ENCODE data around the gene RNF144A. TPM values are rescaled to one million over a fixed set of nuclear protein-coding genes. Genes with fewer than 3 reads are reported as not detected.

Gene RNF144A
- total and polyA plus RNA-seq, 10 of the 15 experiments (the other 5 are each of a cell fraction or from before 2014, with no cell fraction given) = 0.02 to 12.1 (median 0.48) TPM; not detected in 1

DNA sequence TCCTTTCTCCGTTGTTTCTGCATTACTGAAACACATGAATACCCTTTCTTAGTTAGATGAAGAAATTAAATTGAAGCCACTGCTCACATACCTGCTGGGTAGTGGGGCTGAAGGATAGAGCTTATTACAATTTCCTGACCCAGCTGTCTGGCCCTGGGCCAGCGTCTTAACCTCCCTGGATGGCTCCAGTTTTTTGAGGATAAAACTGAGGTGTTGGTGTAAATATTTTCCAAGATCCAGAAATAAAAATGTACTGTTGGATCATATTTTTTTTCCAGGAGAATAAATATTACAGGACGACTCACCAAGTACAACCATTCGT, 3.5 kb downstream of the RNF144A start:
- Histone ChIP-seq H3K4me2 (ENCODE audit: control insufficient read depth, insufficient read depth) (no peak overlapping the region), H3K36me3 (ENCODE audit: control insufficient read depth in 2 of 2, insufficient read depth in 2 of 2, low read length in 1 of 2) (no peaks in the 10 kb centered on the region), H4K20me1 (ENCODE audit: control insufficient read depth, insufficient read depth) (no peaks in the 10 kb centered on the region), H3K4me1 (ENCODE audit: control insufficient read depth, insufficient read depth, low read length) (0 out of 2 replicates have a peak, but pooled peaks cover 5% of the 10 kb centered on the region), H2AFZ (ENCODE audit: control insufficient read depth, low read depth, low read length) (no peak overlapping the region), H3K4me3 (no peak overlapping the region), H3K27me3 (replicated peaks in 1 of 2; ENCODE audit: control insufficient read depth in 2 of 2, insufficient read depth in 2 of 2, low read length in 1 of 2) (no peaks in the 10 kb centered on the region), H3K9ac (ENCODE audit: control insufficient read depth, insufficient read depth, low read length) (no peak overlapping the region), H3K27ac (ENCODE audit: control insufficient read depth, insufficient read depth) (no peak overlapping the region), H3K9me3 (replicated peaks; ENCODE audit: control insufficient read depth, insufficient read depth, low read length) (no peaks in the 10 kb centered on the region), H3K79me2 (ENCODE audit: control insufficient read depth, insufficient read depth, low read length) (no peaks in the 10 kb centered on the region)
- DNase-seq (ENCODE audit: low read depth, low spot score) (no peak), ATAC-seq (no peak), FAIRE-seq (no peak)
- ChIA-PET RAD21 (ENCODE audit: unreplicated experiment) (interaction anchor here (1.1 to 3.9 kb wide), 3 partner anchors 23 to 102 kb away, joined by 3 to 19 read pairs (median 15); no protein-coding TSS in a partner anchor), SMC1A (ENCODE audit: uncharacterized antibody, unreplicated experiment) (interaction anchor here (0.9 to 3.3 kb wide), 12 partner anchors 9 to 127 kb away, joined by 3 to 26 read pairs (median 4); no protein-coding TSS in a partner anchor), POLR2A (interaction anchor here (1.0 to 1.1 kb wide), 2 partner anchors 10 to 12 kb away, joined by 4 read pairs; no protein-coding TSS in a partner anchor), CTCF (interaction anchor here (1.4 to 4.3 kb wide), 8 partner anchors 8 to 123 kb away, joined by 6 to 52 read pairs (median 12); no protein-coding TSS in a partner anchor)
- intact Hi-C loops (cut with micrococcal nuclease; ENCODE audit: unreplicated experiment) (no loop called here), in situ Hi-C loops (cut with MboI) (no loop called here)
- WGBS (ENCODE audit: insufficient coverage, insufficient replicate concordance, low lambda C conversion rate, missing lambda C conversion rate) = 67% methylated on average over 4 of the region's 4 CpGs
- BruUV-seq (replicated peaks) = no TSS peak
- no peak for TF ChIP-seq MTA3 (IDR thresholded peaks at IDR 0.05; ENCODE audit: borderline replicate concordance, low read length)
- no peak for TF ChIP-seq STAT1 (conservative IDR thresholded peaks at IDR 0.05)
- TF ChIP-seq, protein P1, sequence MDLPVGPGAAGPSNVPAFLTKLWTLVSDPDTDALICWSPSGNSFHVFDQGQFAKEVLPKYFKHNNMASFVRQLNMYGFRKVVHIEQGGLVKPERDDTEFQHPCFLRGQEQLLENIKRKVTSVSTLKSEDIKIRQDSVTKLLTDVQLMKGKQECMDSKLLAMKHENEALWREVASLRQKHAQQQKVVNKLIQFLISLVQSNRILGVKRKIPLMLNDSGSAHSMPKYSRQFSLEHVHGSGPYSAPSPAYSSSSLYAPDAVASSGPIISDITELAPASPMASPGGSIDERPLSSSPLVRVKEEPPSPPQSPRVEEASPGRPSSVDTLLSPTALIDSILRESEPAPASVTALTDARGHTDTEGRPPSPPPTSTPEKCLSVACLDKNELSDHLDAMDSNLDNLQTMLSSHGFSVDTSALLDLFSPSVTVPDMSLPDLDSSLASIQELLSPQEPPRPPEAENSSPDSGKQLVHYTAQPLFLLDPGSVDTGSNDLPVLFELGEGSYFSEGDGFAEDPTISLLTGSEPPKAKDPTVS (IDR thresholded peaks at IDR 0.05; ENCODE audit: low read depth, low read length) = no peak
- TF ChIP-seq JUND (IDR thresholded peaks at IDR 0.05; ENCODE audit: low read depth, low read length) = no peak
- TF ChIP-seq, protein P2, sequence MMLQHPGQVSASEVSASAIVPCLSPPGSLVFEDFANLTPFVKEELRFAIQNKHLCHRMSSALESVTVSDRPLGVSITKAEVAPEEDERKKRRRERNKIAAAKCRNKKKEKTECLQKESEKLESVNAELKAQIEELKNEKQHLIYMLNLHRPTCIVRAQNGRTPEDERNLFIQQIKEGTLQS (IDR thresholded peaks at IDR 0.05; ENCODE audit: borderline replicate concordance, extremely low read depth, low read depth, low read length) = no peak
- TF ChIP-seq SIN3A (IDR thresholded peaks at IDR 0.05; ENCODE audit: low read depth, low read length) = no peak
- TF ChIP-seq, protein P3, sequence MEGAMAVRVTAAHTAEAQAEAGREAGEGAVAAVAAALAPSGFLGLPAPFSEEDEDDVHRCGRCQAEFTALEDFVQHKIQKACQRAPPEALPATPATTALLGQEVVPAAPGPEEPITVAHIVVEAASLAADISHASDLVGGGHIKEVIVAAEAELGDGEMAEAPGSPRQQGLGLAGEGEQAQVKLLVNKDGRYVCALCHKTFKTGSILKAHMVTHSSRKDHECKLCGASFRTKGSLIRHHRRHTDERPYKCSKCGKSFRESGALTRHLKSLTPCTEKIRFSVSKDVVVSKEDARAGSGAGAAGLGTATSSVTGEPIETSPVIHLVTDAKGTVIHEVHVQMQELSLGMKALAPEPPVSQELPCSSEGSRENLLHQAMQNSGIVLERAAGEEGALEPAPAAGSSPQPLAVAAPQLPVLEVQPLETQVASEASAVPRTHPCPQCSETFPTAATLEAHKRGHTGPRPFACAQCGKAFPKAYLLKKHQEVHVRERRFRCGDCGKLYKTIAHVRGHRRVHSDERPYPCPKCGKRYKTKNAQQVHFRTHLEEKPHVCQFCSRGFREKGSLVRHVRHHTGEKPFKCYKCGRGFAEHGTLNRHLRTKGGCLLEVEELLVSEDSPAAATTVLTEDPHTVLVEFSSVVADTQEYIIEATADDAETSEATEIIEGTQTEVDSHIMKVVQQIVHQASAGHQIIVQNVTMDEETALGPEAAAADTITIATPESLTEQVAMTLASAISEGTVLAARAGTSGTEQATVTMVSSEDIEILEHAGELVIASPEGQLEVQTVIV (IDR thresholded peaks at IDR 0.05; ENCODE audit: borderline replicate concordance, partially characterized antibody) = no peak
- TF ChIP-seq, protein P4, sequence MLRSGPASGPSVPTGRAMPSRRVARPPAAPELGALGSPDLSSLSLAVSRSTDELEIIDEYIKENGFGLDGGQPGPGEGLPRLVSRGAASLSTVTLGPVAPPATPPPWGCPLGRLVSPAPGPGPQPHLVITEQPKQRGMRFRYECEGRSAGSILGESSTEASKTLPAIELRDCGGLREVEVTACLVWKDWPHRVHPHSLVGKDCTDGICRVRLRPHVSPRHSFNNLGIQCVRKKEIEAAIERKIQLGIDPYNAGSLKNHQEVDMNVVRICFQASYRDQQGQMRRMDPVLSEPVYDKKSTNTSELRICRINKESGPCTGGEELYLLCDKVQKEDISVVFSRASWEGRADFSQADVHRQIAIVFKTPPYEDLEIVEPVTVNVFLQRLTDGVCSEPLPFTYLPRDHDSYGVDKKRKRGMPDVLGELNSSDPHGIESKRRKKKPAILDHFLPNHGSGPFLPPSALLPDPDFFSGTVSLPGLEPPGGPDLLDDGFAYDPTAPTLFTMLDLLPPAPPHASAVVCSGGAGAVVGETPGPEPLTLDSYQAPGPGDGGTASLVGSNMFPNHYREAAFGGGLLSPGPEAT (IDR thresholded peaks at IDR 0.05; ENCODE audit: low read depth) = no peak
- no peak for TF ChIP-seq CBX3 (IDR thresholded peaks at IDR 0.05; ENCODE audit: borderline replicate concordance, low read depth)
- no peak for TF ChIP-seq POLR2AphosphoS2 (IDR thresholded peaks at IDR 0.05; ENCODE audit: low read depth, low read length)
- TF ChIP-seq ATF7 (IDR thresholded peaks at IDR 0.05; ENCODE audit: low read depth) = no peak
- TF ChIP-seq SIX5 (IDR thresholded peaks at IDR 0.05; ENCODE audit: low read depth, low read length, severe bottlenecking) = no peak
- no peak for TF ChIP-seq MEF2B (IDR thresholded peaks at IDR 0.05; ENCODE audit: partially characterized antibody, poor library complexity, severe bottlenecking)
- TF ChIP-seq EZH2 (IDR thresholded peaks at IDR 0.05; ENCODE audit: borderline replicate concordance, control insufficient read depth, low read depth, low read length) = no peak
- TF ChIP-seq CHD2 (IDR thresholded peaks at IDR 0.05; ENCODE audit: borderline replicate concordance, low read depth, low read length) = no peak
- TF ChIP-seq STAT3 (IDR thresholded peaks at IDR 0.05; ENCODE audit: low read depth, low read length) = no peak
- TF ChIP-seq, protein P5, sequence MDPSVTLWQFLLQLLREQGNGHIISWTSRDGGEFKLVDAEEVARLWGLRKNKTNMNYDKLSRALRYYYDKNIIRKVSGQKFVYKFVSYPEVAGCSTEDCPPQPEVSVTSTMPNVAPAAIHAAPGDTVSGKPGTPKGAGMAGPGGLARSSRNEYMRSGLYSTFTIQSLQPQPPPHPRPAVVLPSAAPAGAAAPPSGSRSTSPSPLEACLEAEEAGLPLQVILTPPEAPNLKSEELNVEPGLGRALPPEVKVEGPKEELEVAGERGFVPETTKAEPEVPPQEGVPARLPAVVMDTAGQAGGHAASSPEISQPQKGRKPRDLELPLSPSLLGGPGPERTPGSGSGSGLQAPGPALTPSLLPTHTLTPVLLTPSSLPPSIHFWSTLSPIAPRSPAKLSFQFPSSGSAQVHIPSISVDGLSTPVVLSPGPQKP (IDR thresholded peaks at IDR 0.05; ENCODE audit: low read depth, low read length) = no peak
- TF ChIP-seq NBN (IDR thresholded peaks at IDR 0.05) = no peak
